ENCODE measurements around the gene CR1L.

GRCh38 chr1:207763972-207764371 is 119.0 kb downstream of the CR1L start:
- no peak for TF ChIP-seq TAF1 (IDR thresholded peaks at IDR 0.05; ENCODE audit: low read depth)
- TF ChIP-seq CEBPB (IDR thresholded peaks at IDR 0.05) = no peak
- TF ChIP-seq FOXM1 (IDR thresholded peaks at IDR 0.05; ENCODE audit: borderline replicate concordance, low read depth) = no peak
- TF ChIP-seq REST (IDR thresholded peaks at IDR 0.05; ENCODE audit: low read depth) = no peak
- TF ChIP-seq YY1 (IDR thresholded peaks at IDR 0.05; ENCODE audit: low read depth) = no peak
- TF ChIP-seq USF1 (IDR thresholded peaks at IDR 0.05) = no peak
- no peak for TF ChIP-seq MAX (IDR thresholded peaks at IDR 0.05)
- TF ChIP-seq RAD21 (IDR thresholded peaks at IDR 0.05; ENCODE audit: low read depth) = no peak
